HG03575 (cell line): ENCODE data around the gene PKNOX2.

ENCODE experiments used
- ATAC-seq: cut with Tn5 transposase; IDR thresholded peaks from one replicate; pipeline ENCODE4 v1.9.1; 2021; ENCODE audit not compliant: unreplicated experiment, insufficient number of reproducible peaks, low FRiP score; ENCODE audit errors: extremely low read depth

PKNOX2 gene

GRCh38 chr11:125164422-125165110 lies at the start of gene PKNOX2:
PKNOX2 (plus strand) TSS chr11:125164751; CDS start chr11:125351306, 186,555 bp downstream.
- no peak for ATAC-seq

- ATAC-seq, result no peak
Measured at GRCh38 chr11:125117429-125117828, 47.1 kb upstream of the PKNOX2 start.

GRCh38 chr11:125123194-125123946 lies 41.2 kb upstream of the PKNOX2 start:
- no peak for ATAC-seq

GRCh38 chr11:125123947-125124617 lies 40.5 kb upstream of the PKNOX2 start:
- no peak for ATAC-seq

GRCh38 chr11:125124618-125124992 lies 39.9 kb upstream of the PKNOX2 start:
- ATAC-seq, result no peak

GRCh38 chr11:125128450-125128849 lies 36.1 kb upstream of the PKNOX2 start:
- ATAC-seq, result no peak

DNA sequence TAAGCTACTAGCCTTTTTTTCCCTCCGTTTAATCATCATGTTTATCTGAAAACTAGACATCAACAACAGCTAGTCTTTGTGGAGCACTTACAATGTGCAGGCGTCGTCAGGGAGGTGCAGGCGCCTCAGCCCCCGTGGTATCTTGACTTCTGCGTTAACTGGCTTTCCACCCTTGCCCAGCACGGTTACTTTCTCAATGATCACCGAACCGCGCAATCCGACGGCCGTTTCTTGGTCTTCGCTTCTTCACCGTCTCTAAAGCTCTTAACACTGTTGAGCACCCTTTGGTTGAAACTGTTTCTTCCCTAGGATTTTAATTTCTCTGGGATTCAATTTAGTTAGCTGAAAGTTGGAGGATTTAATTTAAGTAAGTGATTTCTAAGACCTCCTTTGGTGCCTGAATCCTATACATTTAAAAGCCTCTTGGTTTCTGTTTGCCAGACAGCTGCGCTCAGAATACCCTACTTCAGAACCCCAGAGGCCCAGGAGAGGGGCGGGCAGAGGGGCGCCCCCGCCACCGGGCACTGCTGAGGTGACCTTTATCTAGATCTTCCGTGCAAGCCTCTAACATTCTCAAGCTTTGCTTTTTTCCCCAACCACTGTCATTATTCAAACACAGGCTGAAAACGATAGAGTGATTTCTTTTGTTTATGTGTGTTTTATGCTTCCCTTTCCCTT lies 35.1 kb upstream of the PKNOX2 start:
- no peak for ATAC-seq

DNA sequence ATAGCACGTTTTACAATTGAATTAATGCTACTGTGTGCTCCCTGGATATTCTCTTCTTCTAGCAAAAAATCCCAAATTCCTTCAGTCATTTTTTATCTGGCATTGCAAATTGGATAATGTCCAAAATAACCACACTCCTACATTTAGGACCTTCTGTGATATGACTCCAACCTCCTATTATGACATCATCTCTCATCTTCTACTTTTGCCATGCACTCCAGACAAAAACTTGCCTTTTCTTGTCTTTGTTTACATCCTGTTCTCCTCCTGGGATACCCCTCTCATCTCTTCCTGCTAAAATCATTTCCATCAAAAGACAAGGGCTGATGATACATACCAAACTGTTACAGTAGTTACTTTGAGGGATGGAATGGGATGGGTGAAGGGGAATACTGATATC lies 32.5 kb upstream of the PKNOX2 start:
- ATAC-seq, result no peak

- ATAC-seq, result no peak
Measured at GRCh38 chr11:125132596-125132995, 32.0 kb upstream of the PKNOX2 start.

DNA sequence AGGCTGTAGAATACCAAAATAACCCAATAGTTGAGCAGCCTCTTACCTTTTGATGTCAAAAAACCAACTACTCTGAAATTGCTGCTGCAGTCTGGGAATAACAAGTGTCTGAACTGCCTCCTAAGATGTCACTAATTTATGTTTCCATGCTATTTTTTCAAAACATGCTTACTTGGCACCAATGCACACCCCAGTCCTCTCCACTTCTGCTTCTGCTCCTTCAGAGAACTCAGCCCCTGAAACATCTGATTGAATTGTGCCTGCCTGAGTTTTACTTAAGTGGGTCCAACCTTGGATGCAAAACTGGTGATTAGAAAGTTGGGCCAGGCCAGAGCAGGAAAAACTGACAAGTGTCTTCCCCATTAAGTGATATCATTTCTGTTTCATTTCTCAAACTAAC lies 28.6 kb upstream of the PKNOX2 start:
- ATAC-seq, result no peak

DNA sequence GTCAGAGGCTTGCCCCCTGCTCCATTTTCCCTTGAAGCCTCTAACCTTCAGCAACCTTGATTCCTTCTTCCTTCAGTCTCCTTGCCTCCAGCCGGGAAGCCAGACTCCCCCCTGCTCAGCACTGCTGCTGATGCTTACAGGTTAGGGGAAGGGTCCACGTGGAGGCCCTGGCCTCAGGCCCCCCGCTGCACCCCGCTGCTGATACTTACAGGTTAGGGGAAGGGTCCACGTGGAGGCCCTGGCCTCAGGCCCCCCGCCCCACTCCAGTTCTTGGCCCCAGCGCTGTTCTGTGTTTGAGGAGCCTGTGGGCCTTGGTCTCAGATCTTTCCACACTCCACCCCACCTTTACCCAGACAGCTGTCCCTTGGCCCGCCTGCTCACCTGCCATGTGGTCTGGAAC lies 25.6 kb upstream of the PKNOX2 start:
- no peak for ATAC-seq

GRCh38 chr11:125139778-125140177 lies 24.8 kb upstream of the PKNOX2 start:
- no peak for ATAC-seq

DNA sequence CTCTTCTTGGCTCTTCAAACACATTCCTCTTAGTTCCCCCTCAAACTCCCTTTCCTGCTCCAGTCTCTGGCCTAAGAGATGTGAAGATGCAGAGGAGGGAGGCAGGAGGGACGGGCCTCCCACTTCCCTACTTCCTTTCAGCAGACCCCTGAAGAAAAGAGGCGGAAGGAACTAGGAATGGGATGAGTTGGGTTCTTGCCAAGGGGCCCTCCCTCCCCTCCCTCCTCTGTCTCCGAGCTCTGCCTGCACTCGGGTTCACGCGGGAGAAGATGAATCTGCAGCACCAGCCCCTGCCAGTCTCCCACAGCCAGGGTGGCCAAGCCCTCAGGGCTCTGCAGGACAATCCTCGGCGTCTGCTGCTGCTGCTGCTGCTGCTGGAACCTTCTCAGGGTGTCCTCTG lies 24.3 kb upstream of the PKNOX2 start:
- ATAC-seq, result no peak

DNA sequence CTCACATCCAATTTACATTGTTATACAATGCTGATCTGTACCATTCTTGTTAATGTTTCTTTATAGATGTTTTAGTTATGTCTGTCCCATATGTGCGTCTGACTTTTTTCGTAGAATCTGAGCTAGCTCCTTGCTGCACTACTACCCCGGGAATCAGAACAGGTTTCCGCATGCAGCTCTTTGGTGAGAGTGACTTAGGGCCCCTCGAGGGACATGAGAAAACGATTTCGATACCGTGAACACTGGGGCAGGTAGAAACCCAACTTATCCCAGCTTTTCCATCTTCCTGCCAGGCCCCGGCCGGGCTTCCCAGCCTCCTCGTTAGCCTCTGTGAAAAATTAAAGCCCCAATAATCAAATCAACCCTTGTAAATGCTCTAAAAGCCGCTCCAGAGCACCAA lies 23.4 kb upstream of the PKNOX2 start:
- no peak for ATAC-seq

DNA sequence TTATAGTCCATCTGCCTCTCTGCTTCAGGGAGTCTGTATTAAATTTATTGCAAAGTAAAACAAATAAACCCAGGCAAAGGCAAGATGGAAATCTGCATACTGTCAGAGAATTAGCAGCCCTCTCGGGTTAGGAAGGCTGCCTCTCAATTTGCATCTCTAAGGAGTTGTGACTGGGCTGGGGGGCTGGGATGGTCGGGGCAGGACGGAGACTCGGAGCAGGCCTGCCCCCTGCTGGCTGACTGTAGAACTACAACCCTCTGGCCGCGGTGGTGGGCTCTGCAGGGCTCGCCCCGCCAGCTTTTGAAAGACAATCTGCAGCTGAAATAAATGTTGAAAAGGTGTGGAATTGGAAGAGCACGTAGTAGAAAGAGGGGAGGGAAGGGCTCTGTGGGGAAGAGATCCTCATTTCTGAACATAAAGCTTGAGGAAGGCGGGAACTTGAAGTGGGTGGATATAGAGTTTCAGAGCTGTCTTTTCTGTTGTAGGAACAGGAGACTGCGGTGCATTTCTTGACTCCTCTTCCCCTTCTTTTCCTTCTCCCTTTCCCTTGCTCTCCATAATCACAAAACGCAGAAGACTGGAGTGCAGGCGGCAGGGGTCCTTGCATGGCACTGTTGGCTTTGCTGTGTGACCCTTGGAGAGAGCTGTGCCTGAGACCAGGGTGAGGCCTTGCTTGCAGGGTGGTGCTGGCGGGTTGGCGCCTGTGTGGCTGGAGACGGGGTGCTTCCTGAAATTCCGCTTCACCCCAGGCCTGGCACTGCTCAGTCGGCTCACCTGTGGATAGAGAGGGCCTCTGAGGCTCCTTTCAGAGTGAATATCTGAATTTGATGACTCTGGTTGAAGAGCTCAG lies 22.6 kb upstream of the PKNOX2 start:
- ATAC-seq, result no peak

DNA sequence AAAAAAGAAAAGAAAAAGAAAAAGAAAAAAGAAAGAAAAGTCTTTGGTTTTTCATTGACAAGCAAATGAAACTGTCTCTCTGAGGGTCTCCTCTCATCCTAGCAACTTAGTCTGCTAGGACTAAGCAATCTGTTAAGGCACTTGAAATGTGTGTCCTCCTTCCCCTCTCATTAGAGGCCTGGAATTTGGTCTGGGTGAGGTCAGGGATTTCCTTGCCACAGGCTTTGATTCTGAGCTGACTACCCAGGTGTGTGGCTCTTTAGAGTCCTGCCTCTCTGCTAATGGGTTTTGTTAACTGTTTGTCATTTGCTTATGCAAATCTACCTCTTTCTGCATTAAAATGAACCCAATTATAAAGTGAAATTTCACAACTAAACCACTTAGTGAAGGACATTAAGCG lies 18.3 kb upstream of the PKNOX2 start:
- ATAC-seq, result no peak

GRCh38 chr11:125147280-125147679 lies 17.3 kb upstream of the PKNOX2 start:
- no peak for ATAC-seq

DNA sequence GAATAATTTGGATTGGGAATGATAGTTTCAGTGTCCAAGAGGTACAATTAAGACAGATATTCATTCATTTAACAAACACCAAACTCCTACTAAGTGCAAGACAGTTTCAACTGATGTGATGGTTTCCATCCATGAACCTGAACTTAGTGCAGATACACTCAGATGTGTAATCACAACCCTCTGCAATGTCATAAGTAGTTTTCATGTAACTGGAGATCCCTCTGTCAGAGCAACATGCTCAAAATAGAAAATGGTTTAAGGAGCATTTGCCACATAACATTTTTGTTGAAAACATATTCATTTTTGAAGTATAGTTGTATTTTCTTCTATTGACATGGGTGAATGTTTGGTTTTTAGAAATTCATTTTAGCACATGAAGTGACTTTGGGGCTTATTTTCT lies 16.5 kb upstream of the PKNOX2 start:
- ATAC-seq, result no peak

DNA sequence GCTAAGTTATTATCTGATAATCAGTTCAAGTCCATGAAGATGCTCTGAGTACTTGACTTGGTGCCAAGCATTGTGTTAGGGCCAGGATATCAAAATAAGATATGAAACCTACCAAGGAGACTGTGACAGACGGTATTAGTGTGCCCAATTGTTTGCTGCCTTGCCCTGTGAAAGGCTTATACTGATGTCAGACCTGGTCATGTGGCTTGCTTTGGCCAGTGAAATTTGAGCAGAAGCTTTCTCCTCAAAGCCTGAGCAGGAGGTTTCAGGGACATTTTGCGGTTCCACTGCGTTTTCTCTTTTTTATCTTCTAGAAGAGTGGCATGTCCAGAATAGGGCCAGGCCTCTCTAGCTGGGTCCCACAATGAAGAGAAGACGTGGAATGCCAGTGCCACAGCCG lies 15.8 kb upstream of the PKNOX2 start:
- ATAC-seq, result no peak
